ENCODE results near the gene WWP2. TPM values are rescaled to one million over a fixed set of nuclear protein-coding genes. Genes with fewer than 3 reads are reported as not detected.

Gene WWP2
- total RNA-seq, 2 donors from 2014 or later = 73.2 to 102 TPM

DNA sequence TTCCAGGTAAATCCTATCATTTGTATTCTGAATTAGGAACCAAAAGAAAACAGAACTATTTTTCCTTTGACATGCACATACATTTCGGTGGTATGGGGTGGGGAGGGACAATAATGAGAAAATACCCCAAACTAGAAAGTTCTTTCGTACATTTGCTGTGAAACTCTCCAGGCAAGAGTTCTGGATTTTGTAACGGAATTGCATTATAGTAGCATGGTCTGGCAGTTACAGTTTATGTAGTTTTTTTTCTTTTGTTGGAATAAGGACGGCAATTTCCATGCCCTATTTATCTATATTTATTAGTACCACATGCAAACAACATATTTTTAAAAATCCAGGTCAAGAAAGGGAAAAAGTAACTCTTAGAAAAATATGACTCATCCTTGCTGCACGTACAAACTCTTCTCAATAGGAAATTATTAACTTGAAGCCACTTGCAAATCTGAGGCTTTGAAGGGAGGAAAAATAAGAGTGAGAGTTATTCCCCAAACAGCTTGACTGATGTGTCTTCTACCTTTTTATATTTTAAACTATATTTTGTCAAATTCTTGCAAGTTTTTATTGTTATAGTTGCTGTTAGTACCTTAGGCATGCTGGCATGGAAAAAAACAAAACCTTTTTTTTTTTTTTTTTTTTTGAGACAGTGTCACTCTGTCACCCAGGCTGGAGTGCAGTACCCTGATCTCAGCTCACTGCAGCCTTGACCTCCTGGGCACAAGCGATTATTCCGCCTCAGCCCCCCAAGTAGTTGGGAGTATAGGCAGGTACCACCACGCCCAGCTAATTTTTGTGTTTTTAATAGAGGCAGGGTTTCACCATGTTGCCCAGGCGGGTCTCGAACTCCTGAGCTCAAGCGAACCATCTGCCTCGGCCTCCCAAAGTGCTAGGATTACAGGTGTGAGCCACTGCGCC, 69.3 kb downstream of the WWP2 start:
- no peaks in the 10 kb centered on the region for H3K27me3 ChIP-seq
- no peak overlapping the region for H3K9ac ChIP-seq (ENCODE audit: low read depth in 2 of 2, low read length in 2 of 2)
- no peaks in the 10 kb centered on the region for H3K9me3 ChIP-seq
- TF ChIP-seq, protein P1, sequence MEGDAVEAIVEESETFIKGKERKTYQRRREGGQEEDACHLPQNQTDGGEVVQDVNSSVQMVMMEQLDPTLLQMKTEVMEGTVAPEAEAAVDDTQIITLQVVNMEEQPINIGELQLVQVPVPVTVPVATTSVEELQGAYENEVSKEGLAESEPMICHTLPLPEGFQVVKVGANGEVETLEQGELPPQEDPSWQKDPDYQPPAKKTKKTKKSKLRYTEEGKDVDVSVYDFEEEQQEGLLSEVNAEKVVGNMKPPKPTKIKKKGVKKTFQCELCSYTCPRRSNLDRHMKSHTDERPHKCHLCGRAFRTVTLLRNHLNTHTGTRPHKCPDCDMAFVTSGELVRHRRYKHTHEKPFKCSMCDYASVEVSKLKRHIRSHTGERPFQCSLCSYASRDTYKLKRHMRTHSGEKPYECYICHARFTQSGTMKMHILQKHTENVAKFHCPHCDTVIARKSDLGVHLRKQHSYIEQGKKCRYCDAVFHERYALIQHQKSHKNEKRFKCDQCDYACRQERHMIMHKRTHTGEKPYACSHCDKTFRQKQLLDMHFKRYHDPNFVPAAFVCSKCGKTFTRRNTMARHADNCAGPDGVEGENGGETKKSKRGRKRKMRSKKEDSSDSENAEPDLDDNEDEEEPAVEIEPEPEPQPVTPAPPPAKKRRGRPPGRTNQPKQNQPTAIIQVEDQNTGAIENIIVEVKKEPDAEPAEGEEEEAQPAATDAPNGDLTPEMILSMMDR (IDR thresholded peaks at IDR 0.05) = no peak
- H3K4me3 ChIP-seq = no peak overlapping the region
- peak overlapping the region; percentile 46 for H3K27ac ChIP-seq
- H3K4me1 ChIP-seq = peaks cover 8% of the 10 kb centered on the region
- intact Hi-C loops (cut with DNase I) = no loop called here
- H3K36me3 ChIP-seq = no peaks in the 10 kb centered on the region
- no peak for DNase-seq

DNA sequence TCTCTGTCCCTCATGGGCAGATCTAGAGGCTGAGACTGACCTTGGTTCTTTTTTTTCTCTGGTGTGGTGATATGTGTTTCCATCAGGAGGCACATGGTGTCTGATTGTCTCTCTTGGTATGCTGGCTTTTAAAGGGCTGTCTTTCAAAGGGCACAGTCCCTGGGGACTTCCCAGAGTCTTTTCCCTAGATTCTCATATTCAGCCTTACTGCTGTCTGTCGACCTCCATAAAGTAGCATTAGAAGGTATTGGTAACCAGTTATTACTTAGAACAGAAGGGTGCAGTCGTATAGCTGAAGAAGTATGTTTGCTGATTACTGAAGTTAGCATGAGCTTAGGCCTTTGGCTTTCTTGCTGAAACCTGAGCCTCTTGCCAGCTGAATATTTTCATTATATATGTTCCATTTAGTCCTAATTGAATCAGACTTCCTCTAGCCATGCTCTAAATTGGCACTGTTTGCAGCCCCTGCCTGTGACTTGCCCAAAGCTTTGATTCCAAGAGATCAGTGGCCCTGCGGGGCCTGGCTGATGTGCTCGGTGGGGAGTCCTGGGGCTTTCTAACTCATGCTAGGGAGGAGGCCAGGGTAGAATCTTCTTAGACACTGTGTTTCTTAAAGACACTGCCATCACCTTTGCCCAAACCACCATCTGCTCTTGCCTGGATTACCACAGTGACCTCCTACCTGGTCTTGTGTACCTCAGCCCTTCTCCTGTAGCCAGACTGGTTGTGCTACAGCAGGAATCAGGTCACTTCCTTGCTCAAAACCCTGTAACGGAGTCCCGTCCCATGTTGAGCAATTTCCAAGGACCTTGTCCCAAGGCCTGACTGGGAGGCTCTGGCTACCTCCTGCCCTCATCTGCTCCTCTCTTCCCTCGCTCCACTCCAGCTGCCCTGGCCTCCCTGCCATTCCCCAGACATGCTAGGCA, 71.5 kb downstream of the WWP2 start:
- H3K4me1 ChIP-seq = peaks cover 8% of the 10 kb centered on the region
- intact Hi-C loops (cut with DNase I) = no loop called here
- H3K9me3 ChIP-seq = no peaks in the 10 kb centered on the region
- no peak overlapping the region for H3K4me3 ChIP-seq
- DNase-seq = peak; percentile 42
- H3K27ac ChIP-seq = no peak overlapping the region
- H3K9ac ChIP-seq (ENCODE audit: low read depth in 2 of 2, low read length in 2 of 2) = no peak overlapping the region
- no peaks in the 10 kb centered on the region for H3K36me3 ChIP-seq
- TF ChIP-seq, protein P1 (IDR thresholded peaks at IDR 0.05) = no peak
- H3K27me3 ChIP-seq = no peaks in the 10 kb centered on the region

GRCh38 chr16:69834807-69835466, 72.8 kb downstream of the WWP2 start:
- no peaks in the 10 kb centered on the region for H3K36me3 ChIP-seq
- TF ChIP-seq, protein P1 (IDR thresholded peaks at IDR 0.05) = no peak
- peaks cover 8% of the 10 kb centered on the region for H3K4me1 ChIP-seq
- no peaks in the 10 kb centered on the region for H3K9me3 ChIP-seq
- no peak overlapping the region for H3K9ac ChIP-seq (ENCODE audit: low read depth in 2 of 2, low read length in 2 of 2)
- no peaks in the 10 kb centered on the region for H3K27me3 ChIP-seq
- no peak overlapping the region for H3K4me3 ChIP-seq
- intact Hi-C loops (cut with DNase I) = no loop called here
- DNase-seq = no peak
- no peak overlapping the region for H3K27ac ChIP-seq

DNA sequence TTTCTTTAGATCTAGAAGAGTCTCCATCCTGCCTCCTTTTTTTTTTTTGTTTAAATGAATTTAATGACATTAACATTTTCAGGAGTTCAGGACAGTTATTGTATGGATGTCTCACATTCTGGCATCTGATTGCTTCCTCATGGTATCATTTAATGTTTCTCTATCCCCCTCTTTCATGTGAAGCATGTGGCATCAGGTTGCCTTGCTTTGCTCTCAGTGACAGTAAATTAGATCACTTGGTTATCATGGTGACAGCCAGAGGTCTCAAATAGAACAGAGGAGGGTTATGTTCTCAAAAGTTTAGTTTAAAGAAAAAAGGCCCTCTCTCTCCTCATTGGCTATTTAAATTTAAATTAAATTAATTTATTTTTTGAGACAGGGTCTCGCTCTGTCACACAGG, 74.1 kb downstream of the WWP2 start:
- Histone ChIP-seq H3K4me3 (no peak overlapping the region), H3K36me3 (no peaks in the 10 kb centered on the region), H3K4me1 (peaks cover 5% of the 10 kb centered on the region), H3K27ac (no peak overlapping the region), H3K9ac (ENCODE audit: low read depth in 2 of 2, low read length in 2 of 2) (no peak overlapping the region), H3K27me3 (no peaks in the 10 kb centered on the region), H3K9me3 (no peaks in the 10 kb centered on the region)
- intact Hi-C loops (cut with DNase I) = no loop called here
- TF ChIP-seq, protein P1 (IDR thresholded peaks at IDR 0.05) = no peak
- DNase-seq = no peak

DNA sequence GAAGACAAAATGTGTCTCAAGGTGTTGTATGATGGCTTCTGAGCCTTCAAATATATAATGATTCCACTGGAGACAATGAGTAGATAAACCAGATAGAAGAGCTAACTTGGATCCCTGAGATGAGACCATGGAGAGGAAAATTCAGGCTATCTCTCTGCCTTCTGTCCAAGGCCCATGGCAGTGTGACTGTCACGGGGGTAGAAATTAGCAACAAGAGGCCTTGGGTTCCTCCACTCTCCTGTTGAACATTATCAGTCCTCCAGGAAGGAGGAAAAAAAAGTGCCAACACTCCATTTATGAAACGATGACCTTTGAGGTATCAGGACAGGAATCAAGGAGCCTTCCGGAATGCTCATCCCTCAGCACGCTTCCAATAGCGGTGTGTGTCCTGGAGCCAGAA, 75.2 kb downstream of the WWP2 start:
- Histone ChIP-seq H3K27ac (no peak overlapping the region), H3K4me3 (no peak overlapping the region), H3K4me1 (no peaks in the 10 kb centered on the region), H3K27me3 (no peaks in the 10 kb centered on the region), H3K36me3 (no peaks in the 10 kb centered on the region), H3K9me3 (no peaks in the 10 kb centered on the region), H3K9ac (ENCODE audit: low read depth in 2 of 2, low read length in 2 of 2) (no peak overlapping the region)
- DNase-seq = no peak
- TF ChIP-seq, protein P1 (IDR thresholded peaks at IDR 0.05) = no peak
- intact Hi-C loops (cut with DNase I) = no loop called here
